Esophagus squamous epithelium (tissue), 5 donors: ENCODE data around the gene LINS1. TPM values are rescaled to one million over a fixed set of nuclear protein-coding genes. Genes with fewer than 3 reads are reported as not detected.

ENCODE experiments used
- DNase-seq: peaks from one replicate; lab custom pipeline; 2025; lab: John Stamatoyannopoulos, UW
- H3K27ac ChIP-seq, 4 donors: fragments of 200-600 bp; sonication (generic); one replicate each; pipeline ENCODE4 v1.5.1; 2016 to 2019; ENCODE audit warnings: mild to moderate bottlenecking in 1 of 4
- H3K27me3 ChIP-seq, 4 donors: fragments of 200-600 bp; sonication (generic); 1 replicate in 3 of 4; 2 replicates in 1 of 4; pipeline versions ENCODE4 v1.5.1 to v1.6.0; 2017 to 2021; ENCODE audit warnings: antibody characterized with exemption in 1 of 4
- H3K36me3 ChIP-seq, 3 donors: fragments of 200-600 bp; sonication (generic); one replicate each; pipeline ENCODE4 v1.5.1; 2016 to 2019
- H3K4me1 ChIP-seq, 3 donors: fragments of 200-600 bp; sonication (generic); one replicate each; pipeline ENCODE4 v1.5.1; 2017 to 2019
- H3K4me3 ChIP-seq, 4 donors: fragments of 200-600 bp; sonication (generic); 1 replicate in 3 of 4; 2 replicates in 1 of 4; pipeline ENCODE4 v1.5.1; 2016 to 2019; ENCODE audit warnings: mild to moderate bottlenecking in 2 of 4, moderate library complexity in 1 of 4
- H3K9me3 ChIP-seq, 3 donors: fragments of 200-600 bp; sonication (generic); one replicate each; pipeline ENCODE4 v1.5.1; 2016 to 2019
- POLR2A ChIP-seq, 4 donors: fragments of 450-650 bp; IDR thresholded peaks; one replicate each; pipeline ENCODE4 v1.6.1; 2017; ENCODE audit warnings: antibody characterized with exemption in 4 of 4, mild to moderate bottlenecking in 4 of 4, moderate library complexity in 3 of 4
- WGBS, 2 donors: methylation state at CpG; one replicate each; pipeline ENCODE4 v1.1.5; 2018; 5-methylcytosine and 5-hydroxymethylcytosine counted together
- intact Hi-C: fragments of 100-400 bp; cut with DNase I; formaldehyde crosslinking; loops from one replicate; pipeline ENCODE4 v1.15.0; 2022
- total RNA-seq, 4 donors: library from RNA; depleted of rRNA; stranded (reverse); fragments of >200 nt; gene quantifications; one replicate each; pipeline ENCODE4 v1.1.0, GENCODE V29; 2016
- TF ChIP-seq, protein P1 (sequence below), 6 experiments: fragments of 450-650 bp in 4 of 6; fragments of 200-600 bp in 2 of 6; sonication (generic) in 2 of 6; IDR thresholded peaks; one replicate each; pipeline ENCODE4 v1.5.1; 2016 to 2019; ENCODE audit warnings: antibody characterized with exemption in 6 of 6, mild to moderate bottlenecking in 4 of 6, moderate library complexity in 4 of 6
- donor health status: DM: yes; HTN: yes; CAD: no.

Gene LINS1
- total RNA-seq, 4 donors from 2014 or later: 9.1 to 44.6 (median 19.4) TPM

DNA sequence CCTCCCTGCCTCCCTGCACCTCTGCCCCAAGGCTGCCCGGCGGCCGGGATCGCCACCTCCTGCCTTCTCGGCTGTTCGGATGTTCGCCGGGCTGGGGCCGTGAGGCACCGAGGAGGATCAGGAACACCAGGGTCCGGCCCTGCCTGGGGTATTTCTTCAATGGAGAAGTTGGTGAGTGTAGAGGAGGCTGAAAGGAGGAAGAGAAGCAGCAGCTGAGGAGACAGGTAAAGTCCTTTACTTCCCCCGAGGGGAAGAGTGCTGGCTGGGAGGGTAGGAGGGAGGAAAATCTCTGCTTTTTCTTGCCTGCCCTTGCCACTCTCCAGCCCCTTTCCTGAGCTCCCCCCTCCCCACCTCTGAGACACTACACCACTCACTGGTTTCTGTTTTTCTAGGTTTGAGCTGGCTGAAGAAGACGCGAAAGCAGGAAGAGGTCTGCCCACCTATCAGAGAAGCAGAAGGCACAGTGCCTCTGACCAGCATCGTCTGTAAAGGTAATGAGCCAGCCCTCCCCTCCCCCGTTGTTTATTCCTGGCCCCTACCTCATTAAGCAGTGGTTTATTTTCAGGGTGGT is 924 bp upstream of the LINS1 start:
- Histone ChIP-seq H3K4me1 (peaks cover 7 to 60% (median 33%) of the 10 kb centered on the region in 3 donors), H3K36me3 (peaks cover 0 to 31% (median 0%) of the 10 kb centered on the region in 3 donors), H3K27me3 (no peaks in the 10 kb centered on the region), H3K9me3 (no peaks in the 10 kb centered on the region), H3K27ac (peak overlapping the region; percentile 92 to 94 (median 93)), H3K4me3 (peak overlapping the region; percentile 89 to 96 (median 94))
- intact Hi-C loops: no loop called here
- no peak for DNase-seq
- whole genome bisulfite sequencing, 2 donors: 0 to 3% methylated on average over 5 of the region's 16 CpGs
- TF ChIP-seq, protein P1, sequence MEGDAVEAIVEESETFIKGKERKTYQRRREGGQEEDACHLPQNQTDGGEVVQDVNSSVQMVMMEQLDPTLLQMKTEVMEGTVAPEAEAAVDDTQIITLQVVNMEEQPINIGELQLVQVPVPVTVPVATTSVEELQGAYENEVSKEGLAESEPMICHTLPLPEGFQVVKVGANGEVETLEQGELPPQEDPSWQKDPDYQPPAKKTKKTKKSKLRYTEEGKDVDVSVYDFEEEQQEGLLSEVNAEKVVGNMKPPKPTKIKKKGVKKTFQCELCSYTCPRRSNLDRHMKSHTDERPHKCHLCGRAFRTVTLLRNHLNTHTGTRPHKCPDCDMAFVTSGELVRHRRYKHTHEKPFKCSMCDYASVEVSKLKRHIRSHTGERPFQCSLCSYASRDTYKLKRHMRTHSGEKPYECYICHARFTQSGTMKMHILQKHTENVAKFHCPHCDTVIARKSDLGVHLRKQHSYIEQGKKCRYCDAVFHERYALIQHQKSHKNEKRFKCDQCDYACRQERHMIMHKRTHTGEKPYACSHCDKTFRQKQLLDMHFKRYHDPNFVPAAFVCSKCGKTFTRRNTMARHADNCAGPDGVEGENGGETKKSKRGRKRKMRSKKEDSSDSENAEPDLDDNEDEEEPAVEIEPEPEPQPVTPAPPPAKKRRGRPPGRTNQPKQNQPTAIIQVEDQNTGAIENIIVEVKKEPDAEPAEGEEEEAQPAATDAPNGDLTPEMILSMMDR (IDR thresholded peaks at IDR 0.05): no peak
- TF ChIP-seq POLR2A (IDR thresholded peaks at IDR 0.05): no peak

DNA sequence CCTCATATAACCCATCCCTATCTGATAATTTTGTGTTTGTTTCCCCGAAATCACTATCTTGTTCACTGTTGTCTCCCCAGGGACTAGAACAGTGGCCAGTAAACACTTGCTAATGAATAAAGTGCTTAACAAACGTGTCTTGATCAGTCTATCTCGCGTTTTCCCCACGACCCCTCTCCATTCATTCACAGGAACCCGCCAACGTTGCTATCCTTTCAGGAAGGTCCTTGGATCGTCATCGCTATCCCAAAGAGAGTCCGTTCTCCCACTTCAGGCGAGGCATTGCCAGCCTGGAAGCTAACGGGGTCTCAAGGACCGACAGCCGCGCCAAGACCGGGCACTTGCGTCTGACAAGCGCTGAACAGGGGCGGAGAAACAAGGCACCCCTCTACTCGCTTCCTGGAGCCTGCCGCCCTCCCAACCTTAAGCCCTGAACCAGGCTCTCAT is 344 bp downstream of the LINS1 start:
- Histone ChIP-seq H3K27me3 (no peaks in the 10 kb centered on the region), H3K36me3 (peaks cover 0 to 19% (median 0%) of the 10 kb centered on the region in 3 donors), H3K4me1 (peaks cover 7 to 72% (median 44%) of the 10 kb centered on the region in 3 donors), H3K9me3 (no peaks in the 10 kb centered on the region), H3K27ac (peak overlapping the region; percentile 90 to 94 (median 92)), H3K4me3 (peak overlapping the region; percentile 84 to 94 (median 91))
- no peak for DNase-seq
- intact Hi-C loops: no loop called here
- WGBS, 2 donors: 0 to 1% methylated on average over 10 to 11 of the region's 21 CpGs
- TF ChIP-seq POLR2A (IDR thresholded peaks at IDR 0.05): no peak
- TF ChIP-seq, protein P1 (IDR thresholded peaks at IDR 0.05): no peak

DNA sequence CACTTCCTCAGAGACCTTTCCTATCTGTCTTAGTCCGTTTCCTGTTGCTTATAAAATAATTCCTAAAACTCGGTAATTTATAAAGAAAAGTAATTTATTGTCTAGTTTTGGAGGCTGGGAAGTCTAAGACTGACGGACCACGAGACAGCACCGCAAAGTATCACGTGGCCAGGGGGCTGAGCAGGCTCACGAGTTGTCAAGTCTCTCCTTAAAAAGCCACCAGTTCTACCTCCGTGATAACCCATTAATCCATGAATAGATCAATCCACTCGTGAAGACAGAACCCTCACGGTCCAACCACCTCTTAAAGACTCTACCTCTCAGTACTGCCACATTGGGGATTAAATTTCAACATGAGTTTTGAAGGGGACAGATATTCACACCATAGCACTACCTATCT is 821 bp downstream of the LINS1 start:
- 0 to 1% methylated on average over 10 of the region's 10 CpGs for WGBS, 2 donors
- H3K9me3 ChIP-seq: no peaks in the 10 kb centered on the region
- TF ChIP-seq POLR2A (IDR thresholded peaks at IDR 0.05): no peak
- TF ChIP-seq, protein P1 (IDR thresholded peaks at IDR 0.05): no peak
- no peaks in the 10 kb centered on the region for H3K27me3 ChIP-seq
- H3K36me3 ChIP-seq: peaks cover 0 to 14% (median 0%) of the 10 kb centered on the region in 3 donors
- peaks cover 7 to 77% (median 49%) of the 10 kb centered on the region in 3 donors for H3K4me1 ChIP-seq
- no peak for DNase-seq
- H3K4me3 ChIP-seq: peak overlapping the region; percentile 84 to 94 (median 91)
- intact Hi-C loops: no loop called here
- peak overlapping the region; percentile 90 to 94 (median 92) for H3K27ac ChIP-seq

DNA sequence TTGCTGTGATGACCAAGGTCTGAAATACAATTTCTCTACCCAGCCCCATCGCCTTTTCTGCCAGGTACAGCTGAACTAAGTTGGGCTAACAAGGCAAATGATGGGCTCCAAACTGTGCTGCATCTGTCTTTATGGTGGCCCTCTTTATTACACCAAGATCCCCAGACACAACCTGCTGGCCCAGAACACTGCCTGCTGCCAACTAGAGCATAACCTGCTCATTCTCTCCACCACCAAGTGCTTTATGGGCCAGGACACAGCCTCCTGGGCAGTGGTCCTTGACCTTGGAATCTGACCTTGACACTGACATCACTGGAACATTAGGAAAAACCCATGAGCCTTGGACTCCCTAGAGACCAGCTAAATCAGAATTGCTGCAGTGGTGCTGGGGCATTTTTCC is 3.3 kb downstream of the LINS1 start:
- WGBS, 2 donors: 86 to 100% methylated on average over 1 of the region's 1 CpG
- Histone ChIP-seq H3K27ac (peak overlapping the region in 1 of 4 donors; percentile 83), H3K4me1 (peaks cover 7 to 79% (median 51%) of the 10 kb centered on the region in 3 donors), H3K4me3 (no peak overlapping the region), H3K27me3 (no peaks in the 10 kb centered on the region), H3K36me3 (no peaks in the 10 kb centered on the region), H3K9me3 (no peaks in the 10 kb centered on the region)
- TF ChIP-seq, protein P1 (IDR thresholded peaks at IDR 0.05): no peak
- no peak for TF ChIP-seq POLR2A (IDR thresholded peaks at IDR 0.05)
- intact Hi-C loops: no loop called here
- no peak for DNase-seq

DNA sequence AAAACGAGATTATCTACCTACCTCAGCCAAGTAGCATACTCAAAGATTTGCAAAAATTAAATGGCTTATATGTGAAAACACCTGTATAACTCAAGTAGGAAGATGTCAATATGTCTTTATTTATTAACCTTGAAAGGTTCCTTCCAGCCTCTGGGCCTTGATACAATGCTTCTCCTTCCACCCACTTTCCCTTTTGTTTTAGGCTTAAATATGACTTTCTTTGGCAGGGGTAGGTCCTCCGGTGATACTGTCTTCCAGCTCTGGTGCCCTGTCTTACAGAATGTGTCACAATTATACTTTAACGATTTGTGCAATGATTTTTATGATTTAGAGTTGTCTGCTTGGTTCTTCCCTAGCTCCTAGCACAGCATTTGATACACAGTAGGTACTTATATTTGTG is 4.1 kb downstream of the LINS1 start:
- WGBS, 2 donors: 44 to 45% methylated on average over 3 of the region's 3 CpGs
- H3K36me3 ChIP-seq: no peaks in the 10 kb centered on the region
- H3K4me1 ChIP-seq: peaks cover 7 to 71% (median 45%) of the 10 kb centered on the region in 3 donors
- no peaks in the 10 kb centered on the region for H3K9me3 ChIP-seq
- intact Hi-C loops: no loop called here
- H3K27me3 ChIP-seq: no peaks in the 10 kb centered on the region
- no peak for DNase-seq
- peak overlapping the region; percentile 72 to 83 (median 76) for H3K27ac ChIP-seq
- H3K4me3 ChIP-seq: no peak overlapping the region
- TF ChIP-seq, protein P1 (IDR thresholded peaks at IDR 0.05): no peak
- no peak for TF ChIP-seq POLR2A (IDR thresholded peaks at IDR 0.05)
